Testis (tissue), 2 donors: Measurements from ENCODE around the gene CTNNA2.

Experiments
- POLR2A ChIP-seq: fragments of 450-650 bp; IDR thresholded peaks from one replicate; pipeline ENCODE4 v1.6.1; 2017; ENCODE audit warnings: antibody characterized with exemption, mild to moderate bottlenecking, moderate library complexity
- TF ChIP-seq, protein P1 (sequence below), 3 experiments: fragments of 450-650 bp in 2 of 3; fragments of 200-600 bp in 1 of 3; sonication (generic) in 1 of 3; IDR thresholded peaks; one replicate each; pipeline ENCODE4 v1.5.1; 2016 to 2019; ENCODE audit warnings: antibody characterized with exemption in 3 of 3, mild to moderate bottlenecking in 2 of 3, moderate library complexity in 1 of 3

DNA sequence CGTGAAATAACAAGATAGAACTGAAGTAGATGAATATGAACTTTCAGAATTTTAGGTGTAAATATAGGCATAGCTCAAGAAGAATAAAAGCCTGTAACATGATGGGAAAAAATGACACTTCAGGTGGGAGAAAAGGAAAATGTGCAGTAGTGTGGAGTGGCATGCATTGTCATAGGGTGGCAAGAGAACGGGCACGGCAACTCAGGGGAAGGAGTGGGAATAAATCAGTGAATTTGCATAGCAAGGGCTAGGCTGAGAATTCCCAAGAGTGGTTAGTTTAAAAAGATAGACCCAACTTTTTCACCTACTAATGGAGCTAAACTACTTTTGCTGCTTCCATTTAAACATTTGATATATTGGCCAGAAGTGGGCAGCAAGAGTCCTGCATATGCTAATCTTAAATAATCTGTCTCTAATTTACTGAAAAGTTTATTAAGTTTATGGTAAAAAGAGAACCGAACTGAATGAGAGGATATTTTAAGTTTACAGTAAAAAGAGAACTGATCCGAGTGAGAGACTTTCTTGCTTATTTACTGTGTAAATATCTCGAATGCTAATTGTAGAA lies 228.1 kb downstream of the CTNNA2 start:
- TF ChIP-seq, protein P1, sequence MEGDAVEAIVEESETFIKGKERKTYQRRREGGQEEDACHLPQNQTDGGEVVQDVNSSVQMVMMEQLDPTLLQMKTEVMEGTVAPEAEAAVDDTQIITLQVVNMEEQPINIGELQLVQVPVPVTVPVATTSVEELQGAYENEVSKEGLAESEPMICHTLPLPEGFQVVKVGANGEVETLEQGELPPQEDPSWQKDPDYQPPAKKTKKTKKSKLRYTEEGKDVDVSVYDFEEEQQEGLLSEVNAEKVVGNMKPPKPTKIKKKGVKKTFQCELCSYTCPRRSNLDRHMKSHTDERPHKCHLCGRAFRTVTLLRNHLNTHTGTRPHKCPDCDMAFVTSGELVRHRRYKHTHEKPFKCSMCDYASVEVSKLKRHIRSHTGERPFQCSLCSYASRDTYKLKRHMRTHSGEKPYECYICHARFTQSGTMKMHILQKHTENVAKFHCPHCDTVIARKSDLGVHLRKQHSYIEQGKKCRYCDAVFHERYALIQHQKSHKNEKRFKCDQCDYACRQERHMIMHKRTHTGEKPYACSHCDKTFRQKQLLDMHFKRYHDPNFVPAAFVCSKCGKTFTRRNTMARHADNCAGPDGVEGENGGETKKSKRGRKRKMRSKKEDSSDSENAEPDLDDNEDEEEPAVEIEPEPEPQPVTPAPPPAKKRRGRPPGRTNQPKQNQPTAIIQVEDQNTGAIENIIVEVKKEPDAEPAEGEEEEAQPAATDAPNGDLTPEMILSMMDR (IDR thresholded peaks at IDR 0.05): no peak
- no peak for TF ChIP-seq POLR2A
